ENCODE results near the gene PRKX. TPM values are rescaled to one million over a fixed set of nuclear protein-coding genes. Genes with fewer than 3 reads are reported as not detected.
"Not testable (repeated sequence)": the region's sequence is repeated elsewhere in the genome, so short reads cannot be mapped to it uniquely, and the experiment has no call there.

Gene PRKX
- total RNA-seq, 1 experiment from 2014 or later = 35.3 TPM

DNA sequence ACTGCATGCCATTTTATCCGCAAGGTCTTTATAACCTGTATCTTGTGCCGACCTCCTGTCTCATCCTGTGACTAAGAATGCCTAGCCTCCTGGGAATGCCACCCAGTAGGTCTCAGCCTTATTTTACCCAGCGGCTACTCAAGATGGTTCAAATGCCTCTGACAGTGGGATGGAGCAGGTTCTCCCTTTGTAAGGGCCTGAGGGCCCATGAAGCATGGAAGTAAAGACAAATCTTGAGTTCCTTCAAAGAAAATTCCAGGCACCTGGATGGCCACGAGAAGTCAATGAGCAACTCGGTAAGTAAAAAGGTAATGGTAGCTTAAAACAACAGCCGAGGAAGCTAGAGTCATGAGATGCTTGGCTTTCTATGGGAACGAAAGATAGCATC is 19.6 kb upstream of the PRKX start:
- no TSS peak for BruUV-seq (replicated peaks)
- H3K27ac Mint-ChIP-seq (ENCODE audit: low read depth, unreplicated experiment) = no peak overlapping the region
- POLR2A ChIA-PET = no interaction called here

DNA sequence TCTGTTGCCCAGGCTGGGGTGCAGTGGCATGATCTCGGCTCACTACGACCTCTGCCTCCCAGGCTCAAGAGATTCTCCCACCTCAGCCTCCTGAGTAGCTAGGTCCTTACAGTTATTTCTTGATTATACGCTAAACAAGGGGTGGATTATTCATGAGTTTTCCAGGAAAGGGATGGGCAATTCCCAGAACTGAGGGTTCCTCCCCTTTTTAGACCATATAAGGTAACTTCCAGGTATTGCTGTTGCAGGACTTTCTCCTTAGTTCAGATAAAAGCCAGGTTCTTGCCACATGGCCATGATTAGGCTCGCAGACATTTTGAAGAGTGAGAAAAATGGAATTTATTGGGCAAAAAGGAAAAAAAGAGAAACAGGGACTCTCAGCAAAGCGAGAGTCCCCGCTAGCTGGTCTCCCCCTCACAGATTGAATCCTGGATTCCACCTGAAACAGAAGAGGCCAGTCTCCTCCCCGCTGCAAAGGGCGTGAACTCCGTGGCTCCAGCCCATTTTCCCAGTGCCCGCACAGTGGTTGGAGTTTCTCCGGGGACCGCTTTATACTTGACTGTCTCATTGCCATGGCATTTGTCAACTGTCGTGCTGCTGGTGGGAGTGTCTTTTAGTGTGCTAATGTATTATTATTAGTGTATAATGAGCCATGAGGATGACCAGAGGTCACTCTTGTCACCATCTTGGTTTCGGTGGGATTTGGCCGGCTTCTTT is 19.0 kb upstream of the PRKX start:
- intact Hi-C loops (cut with micrococcal nuclease); BruUV-seq (replicated peaks); DNase-seq (ENCODE audit: unreplicated experiment); H3K4me1 Mint-ChIP-seq (ENCODE audit: insufficient read depth, unreplicated experiment); H3K4me3 Mint-ChIP-seq (ENCODE audit: unreplicated experiment); H3K9me3 Mint-ChIP-seq (ENCODE audit: unreplicated experiment); H3K27ac Mint-ChIP-seq (ENCODE audit: low read depth, unreplicated experiment); POLR2A ChIA-PET; H3K36me3 Mint-ChIP-seq (ENCODE audit: insufficient read depth, unreplicated experiment): not testable (repeated sequence)
- H3K27me3 Mint-ChIP-seq (ENCODE audit: insufficient read depth, unreplicated experiment) = peaks cover 23% of the 10 kb centered on the region
- CTCF ChIA-PET = interaction anchor here (0.7 kb wide), 1 partner anchor 81 kb away, joined by 5 read pairs; no protein-coding TSS in a partner anchor

More for the DNA sequence above, 19.6 kb upstream of the PRKX start:
- no peak overlapping the region for H3K4me3 Mint-ChIP-seq (ENCODE audit: unreplicated experiment)
- H3K36me3 Mint-ChIP-seq (ENCODE audit: insufficient read depth, unreplicated experiment) = no peaks in the 10 kb centered on the region
- no peak for DNase-seq (ENCODE audit: unreplicated experiment)
- peaks cover 23% of the 10 kb centered on the region for H3K27me3 Mint-ChIP-seq (ENCODE audit: insufficient read depth, unreplicated experiment)
- CTCF ChIA-PET = no interaction called here
- TF ChIP-seq, protein P1, sequence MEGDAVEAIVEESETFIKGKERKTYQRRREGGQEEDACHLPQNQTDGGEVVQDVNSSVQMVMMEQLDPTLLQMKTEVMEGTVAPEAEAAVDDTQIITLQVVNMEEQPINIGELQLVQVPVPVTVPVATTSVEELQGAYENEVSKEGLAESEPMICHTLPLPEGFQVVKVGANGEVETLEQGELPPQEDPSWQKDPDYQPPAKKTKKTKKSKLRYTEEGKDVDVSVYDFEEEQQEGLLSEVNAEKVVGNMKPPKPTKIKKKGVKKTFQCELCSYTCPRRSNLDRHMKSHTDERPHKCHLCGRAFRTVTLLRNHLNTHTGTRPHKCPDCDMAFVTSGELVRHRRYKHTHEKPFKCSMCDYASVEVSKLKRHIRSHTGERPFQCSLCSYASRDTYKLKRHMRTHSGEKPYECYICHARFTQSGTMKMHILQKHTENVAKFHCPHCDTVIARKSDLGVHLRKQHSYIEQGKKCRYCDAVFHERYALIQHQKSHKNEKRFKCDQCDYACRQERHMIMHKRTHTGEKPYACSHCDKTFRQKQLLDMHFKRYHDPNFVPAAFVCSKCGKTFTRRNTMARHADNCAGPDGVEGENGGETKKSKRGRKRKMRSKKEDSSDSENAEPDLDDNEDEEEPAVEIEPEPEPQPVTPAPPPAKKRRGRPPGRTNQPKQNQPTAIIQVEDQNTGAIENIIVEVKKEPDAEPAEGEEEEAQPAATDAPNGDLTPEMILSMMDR (IDR thresholded peaks at IDR 0.05; ENCODE audit: unreplicated experiment) = no peak
- H3K9me3 Mint-ChIP-seq (ENCODE audit: unreplicated experiment) = no peaks in the 10 kb centered on the region
- intact Hi-C loops (cut with micrococcal nuclease) = no loop called here
- H3K4me1 Mint-ChIP-seq (ENCODE audit: insufficient read depth, unreplicated experiment) = no peaks in the 10 kb centered on the region

DNA sequence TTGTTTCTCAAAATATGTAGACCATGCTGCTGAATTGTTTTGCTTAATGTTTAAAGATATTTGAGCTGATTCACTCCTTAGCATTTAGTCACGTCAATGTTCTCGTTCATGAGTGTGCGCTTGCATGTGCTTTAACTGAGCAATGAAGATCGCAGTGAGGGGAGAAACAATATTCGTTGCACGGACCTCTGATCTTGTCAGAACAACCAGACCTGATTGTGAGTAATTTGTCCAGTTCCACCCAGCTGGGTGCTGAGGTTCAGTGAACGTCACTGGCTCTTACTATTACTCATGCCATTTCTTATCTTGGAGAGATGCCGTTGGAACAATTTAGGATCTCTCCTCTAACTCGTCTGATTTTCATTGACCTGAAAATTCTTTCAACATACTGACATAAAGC is 15.0 kb upstream of the PRKX start:
- Mint-ChIP-seq H3K27ac (ENCODE audit: low read depth, unreplicated experiment) (no peak overlapping the region), H3K9me3 (ENCODE audit: unreplicated experiment) (no peaks in the 10 kb centered on the region), H3K4me1 (ENCODE audit: insufficient read depth, unreplicated experiment) (no peaks in the 10 kb centered on the region), H3K27me3 (ENCODE audit: insufficient read depth, unreplicated experiment) (no peaks in the 10 kb centered on the region), H3K4me3 (ENCODE audit: unreplicated experiment) (no peak overlapping the region), H3K36me3 (ENCODE audit: insufficient read depth, unreplicated experiment) (no peaks in the 10 kb centered on the region)
- TF ChIP-seq, protein P1 (IDR thresholded peaks at IDR 0.05; ENCODE audit: unreplicated experiment) = no peak
- ChIA-PET POLR2A (no interaction called here), CTCF (interaction anchor here (0.6 kb wide), 1 partner anchor 10 kb away, joined by 3 read pairs; no protein-coding TSS in a partner anchor)
- intact Hi-C loops (cut with micrococcal nuclease) = no loop called here
- peak; percentile 9 for DNase-seq (ENCODE audit: unreplicated experiment)
- BruUV-seq (replicated peaks) = no TSS peak

DNA sequence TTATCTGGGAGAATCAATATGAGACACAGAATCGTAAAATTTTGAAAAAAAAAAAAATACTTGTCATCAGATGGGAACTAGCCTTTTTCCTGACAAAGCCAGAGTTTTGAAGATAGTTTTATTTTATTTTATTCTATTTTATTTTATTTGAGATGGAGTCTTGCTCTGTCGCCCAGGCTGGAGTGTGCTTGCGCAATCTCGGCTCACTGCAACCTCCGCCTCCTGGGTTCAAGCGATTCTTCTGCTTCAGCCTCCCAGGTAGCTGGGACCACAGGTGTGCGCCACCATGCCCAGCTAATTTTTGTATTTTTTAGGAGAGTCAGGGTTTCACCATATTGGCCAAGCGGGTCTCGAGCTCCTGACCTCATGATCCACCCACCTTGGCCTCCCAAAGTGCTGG is 10.0 kb upstream of the PRKX start:
- H3K4me3 Mint-ChIP-seq (ENCODE audit: unreplicated experiment); H3K36me3 Mint-ChIP-seq (ENCODE audit: insufficient read depth, unreplicated experiment); CTCF ChIA-PET; BruUV-seq (replicated peaks); H3K9me3 Mint-ChIP-seq (ENCODE audit: unreplicated experiment); DNase-seq (ENCODE audit: unreplicated experiment); H3K27ac Mint-ChIP-seq (ENCODE audit: low read depth, unreplicated experiment); H3K27me3 Mint-ChIP-seq (ENCODE audit: insufficient read depth, unreplicated experiment); intact Hi-C loops (cut with micrococcal nuclease); H3K4me1 Mint-ChIP-seq (ENCODE audit: insufficient read depth, unreplicated experiment); POLR2A ChIA-PET: not testable (repeated sequence)

DNA sequence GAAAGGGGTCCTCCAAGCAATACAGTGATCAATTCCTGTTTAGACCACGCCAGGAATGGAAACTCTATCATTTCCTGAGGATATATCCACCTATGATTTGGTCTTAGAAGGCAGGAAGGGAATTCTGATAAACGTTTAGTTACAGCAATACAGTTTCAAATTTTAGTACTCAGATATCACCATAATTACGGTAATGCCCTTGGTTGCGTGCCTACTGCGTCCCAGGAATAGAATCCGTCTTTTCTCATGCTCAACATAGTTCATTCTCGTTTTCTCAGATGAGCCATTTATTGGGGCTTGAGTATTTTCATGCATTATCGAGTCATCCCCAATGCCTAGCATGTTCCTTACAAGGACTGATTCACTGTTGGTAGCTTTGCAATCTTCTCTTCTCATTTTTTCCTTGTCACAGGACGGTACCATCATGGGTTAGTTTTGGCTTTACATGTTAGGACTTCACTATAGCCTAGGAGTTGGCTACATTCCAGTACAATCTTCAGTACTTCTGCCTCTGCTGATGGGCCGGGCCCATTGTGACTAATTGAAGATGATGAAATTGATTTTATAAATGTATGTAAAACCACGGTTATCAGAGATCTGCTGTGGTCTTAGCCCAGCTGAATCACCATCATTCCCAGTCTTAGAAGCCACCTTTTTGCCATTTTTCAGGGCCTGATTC is 4.4 kb upstream of the PRKX start:
- TF ChIP-seq, protein P1 (IDR thresholded peaks at IDR 0.05; ENCODE audit: unreplicated experiment) = no peak
- Mint-ChIP-seq H3K4me1 (ENCODE audit: insufficient read depth, unreplicated experiment) (peaks cover 8% of the 10 kb centered on the region), H3K27ac (ENCODE audit: low read depth, unreplicated experiment) (peak overlapping the region; percentile 32), H3K9me3 (ENCODE audit: unreplicated experiment) (no peaks in the 10 kb centered on the region), H3K4me3 (ENCODE audit: unreplicated experiment) (peak overlapping the region; percentile 6), H3K27me3 (ENCODE audit: insufficient read depth, unreplicated experiment) (no peaks in the 10 kb centered on the region), H3K36me3 (ENCODE audit: insufficient read depth, unreplicated experiment) (no peaks in the 10 kb centered on the region)
- CTCF ChIA-PET = interaction anchor here (0.7 to 1.1 kb wide), 2 partner anchors 42 to 96 kb away, joined by 3 read pairs; no protein-coding TSS in a partner anchor
- POLR2A ChIA-PET = interaction anchor here (1.8 kb wide), 1 partner anchor 16 kb away, joined by 6 read pairs; no protein-coding TSS in a partner anchor
- intact Hi-C loops (cut with micrococcal nuclease) = no loop called here
- DNase-seq (ENCODE audit: unreplicated experiment) = peak; percentile 78
- BruUV-seq (replicated peaks) = no TSS peak

Data from MCF 10A (cell line).